DOHH2 (cell line): ENCODE results near the gene TMEM18.

Source experiments
- EZH2phosphoT487 ChIP-seq: fragments of 200-600 bp; sonication (generic); IDR thresholded peaks from 2 replicates; pipeline ENCODE4 v1.6.1; 2017; ENCODE audit warnings: borderline replicate concordance, mild to moderate bottlenecking, antibody characterized with exemption, low read length, moderate library complexity, mixed read lengths
- TF ChIP-seq, protein P1 (sequence below): fragments of 200-600 bp; sonication (generic); IDR thresholded peaks from one replicate; pipeline ENCODE4 v1.5.1; 2014; ENCODE audit warnings: antibody characterized with exemption, mild to moderate bottlenecking, low read depth, low read length; ENCODE audit not compliant: poor library complexity, severe bottlenecking

DNA sequence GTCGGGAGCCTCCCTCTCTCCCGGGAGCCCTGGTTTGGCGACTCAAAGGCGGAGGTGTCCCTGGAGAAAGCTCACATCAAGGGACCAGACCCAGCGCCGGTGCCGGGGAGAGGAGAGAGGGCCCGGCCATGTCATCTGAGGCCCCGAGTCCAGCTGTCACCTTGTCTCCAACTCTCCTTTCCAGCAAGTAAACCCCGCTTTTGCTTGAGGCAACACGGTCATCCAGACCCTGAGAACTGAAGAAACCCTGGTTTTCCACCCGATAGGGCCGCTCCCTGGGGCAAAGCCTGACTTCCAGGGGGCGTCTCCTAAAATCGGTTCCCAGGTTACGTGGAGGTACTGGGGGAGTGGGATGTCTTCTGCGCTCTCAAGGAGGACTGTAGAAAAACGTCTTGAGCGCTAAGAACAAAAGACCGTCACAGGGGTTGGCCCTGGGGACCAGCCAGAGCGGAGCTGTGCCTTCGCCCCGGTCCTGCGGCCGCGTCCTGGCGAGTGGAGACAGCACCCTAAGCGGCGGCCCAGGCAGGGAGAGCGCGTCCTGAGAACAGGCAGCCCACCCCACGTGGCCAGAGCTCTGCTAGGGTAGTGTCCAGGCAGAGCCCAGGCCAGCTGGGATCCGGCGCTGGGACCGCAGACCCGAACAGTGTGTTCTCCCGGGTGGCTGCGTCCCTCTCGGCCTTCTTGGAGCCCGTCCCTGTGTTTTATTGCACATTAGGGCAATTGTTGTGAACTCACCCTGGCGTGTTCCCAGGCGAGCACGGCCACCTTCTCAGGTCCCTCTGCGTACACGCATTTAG lies 55.7 kb downstream of the TMEM18 start:
- TF ChIP-seq, protein P1, sequence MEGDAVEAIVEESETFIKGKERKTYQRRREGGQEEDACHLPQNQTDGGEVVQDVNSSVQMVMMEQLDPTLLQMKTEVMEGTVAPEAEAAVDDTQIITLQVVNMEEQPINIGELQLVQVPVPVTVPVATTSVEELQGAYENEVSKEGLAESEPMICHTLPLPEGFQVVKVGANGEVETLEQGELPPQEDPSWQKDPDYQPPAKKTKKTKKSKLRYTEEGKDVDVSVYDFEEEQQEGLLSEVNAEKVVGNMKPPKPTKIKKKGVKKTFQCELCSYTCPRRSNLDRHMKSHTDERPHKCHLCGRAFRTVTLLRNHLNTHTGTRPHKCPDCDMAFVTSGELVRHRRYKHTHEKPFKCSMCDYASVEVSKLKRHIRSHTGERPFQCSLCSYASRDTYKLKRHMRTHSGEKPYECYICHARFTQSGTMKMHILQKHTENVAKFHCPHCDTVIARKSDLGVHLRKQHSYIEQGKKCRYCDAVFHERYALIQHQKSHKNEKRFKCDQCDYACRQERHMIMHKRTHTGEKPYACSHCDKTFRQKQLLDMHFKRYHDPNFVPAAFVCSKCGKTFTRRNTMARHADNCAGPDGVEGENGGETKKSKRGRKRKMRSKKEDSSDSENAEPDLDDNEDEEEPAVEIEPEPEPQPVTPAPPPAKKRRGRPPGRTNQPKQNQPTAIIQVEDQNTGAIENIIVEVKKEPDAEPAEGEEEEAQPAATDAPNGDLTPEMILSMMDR: no peak
- no peak for TF ChIP-seq EZH2phosphoT487
